Ovary (tissue), 9 donors: Measurements from ENCODE around the gene DMKN. TPM values are rescaled to one million over a fixed set of nuclear protein-coding genes. Genes with fewer than 3 reads are reported as not detected.

Experiments
- DNase-seq, 5 donors: peaks; one replicate each; pipeline ENCODE4 v3.0.0-alpha.2; 2019 to 2020
- H3K27ac ChIP-seq, 2 donors: fragments of 200-600 bp; one replicate each; pipeline versions ENCODE4 v1.5.1 to v1.8.0; 2019 to 2022
- H3K27me3 ChIP-seq: fragments of 200-600 bp; one replicate; pipeline ENCODE4 v1.8.0; 2022
- H3K36me3 ChIP-seq: fragments of 200-600 bp; sonication (generic); one replicate; pipeline ENCODE4 v1.5.1; 2019
- H3K4me1 ChIP-seq: one replicate; pipeline ENCODE4 v1.8.1; 2013; ENCODE audit warnings: mild to moderate bottlenecking, moderate library complexity; ENCODE audit not compliant: insufficient read depth
- H3K4me3 ChIP-seq: fragments of 200-600 bp; sonication (generic); one replicate; pipeline ENCODE4 v1.5.1; 2017
- H3K9me3 ChIP-seq, 2 donors: fragments of 200-600 bp in 1 of 2; sonication (generic) in 1 of 2; one replicate each; pipeline versions ENCODE4 v1.5.1 to v1.8.1; 2013 to 2019; ENCODE audit warnings: mild to moderate bottlenecking in 1 of 2, moderate library complexity in 1 of 2
- EP300 ChIP-seq: sonication (generic); formaldehyde crosslinking; IDR thresholded peaks from one replicate; pipeline ENCODE4 v1.6.1; 2017; ENCODE audit warnings: antibody characterized with exemption
- POLR2A ChIP-seq: fragments of 450-650 bp; IDR thresholded peaks from one replicate; pipeline ENCODE4 v1.6.1; 2017; ENCODE audit warnings: antibody characterized with exemption, mild to moderate bottlenecking, moderate library complexity
- WGBS, 3 donors: extraction: QIAGEN DNeasy Blood & Tissue Kit in 1 of 3; methylation state at CpG; one replicate each; pipeline versions ENCODE4 v1.1.5 to v1.1.7; 2013 to 2017; 5-methylcytosine and 5-hydroxymethylcytosine counted together
- intact Hi-C, 4 donors: fragments of 100-400 bp; cut with DNase I; formaldehyde crosslinking; loops; one replicate each; pipeline versions ENCODE4 v1.11.0 to v1.15.1; 2022 to 2023
- polyA plus RNA-seq, 2 donors: library from polyadenylated mRNA; stranded (reverse); fragments of 200-250 nt in 1 of 2; fragments of 350-450 nt in 1 of 2; fragmentation: Illumina TruSeq in 1 of 2; extraction: RNeasy Lipid Tissue Mini Kit (QIAGEN cat#74804) in 1 of 2; gene quantifications; one replicate each; pipeline ENCODE4 v1.2.3, GENCODE V29; 2013 to 2014
- total RNA-seq, 7 donors: library from RNA; depleted of rRNA in 2 of 7; stranded (reverse); fragments of >200 nt in 2 of 7; fragmentation: NEBNext Ultra II Directional in 3 of 7; extraction: Animal tissue kit (Norgen Biotek cat#: 25700) in 3 of 7; gene quantifications; one replicate each; pipeline versions ENCODE4 v1.1.0 to v1.2.4, GENCODE V29; 2016 to 2023
- TF ChIP-seq, protein P1 (sequence below), 3 donors: fragments of 450-650 bp in 2 of 3; fragments of 200-600 bp in 1 of 3; IDR thresholded peaks; one replicate each; pipeline versions ENCODE4 v1.5.1 to v1.8.0; 2016 to 2022; ENCODE audit warnings: antibody characterized with exemption in 3 of 3, mild to moderate bottlenecking in 1 of 3
- donor health status: DM: no; HTN: no; CAD: no; lungs with moderate emphysema.
- donor health status: DM: no; HTN: no; CAD: no.
- donor health status: Bipolar disorder and iron deficiency.
- donor health status: DM: yes; HTN: yes; CAD: no.
- donor health status: DM: no; HTN: no; CAD: no.
- donor health status: DM: yes; HTN: yes; CAD: no.

The DMKN gene
- total and polyA plus RNA-seq, 9 donors = 58.3 to 177 (median 93.8) TPM

DNA sequence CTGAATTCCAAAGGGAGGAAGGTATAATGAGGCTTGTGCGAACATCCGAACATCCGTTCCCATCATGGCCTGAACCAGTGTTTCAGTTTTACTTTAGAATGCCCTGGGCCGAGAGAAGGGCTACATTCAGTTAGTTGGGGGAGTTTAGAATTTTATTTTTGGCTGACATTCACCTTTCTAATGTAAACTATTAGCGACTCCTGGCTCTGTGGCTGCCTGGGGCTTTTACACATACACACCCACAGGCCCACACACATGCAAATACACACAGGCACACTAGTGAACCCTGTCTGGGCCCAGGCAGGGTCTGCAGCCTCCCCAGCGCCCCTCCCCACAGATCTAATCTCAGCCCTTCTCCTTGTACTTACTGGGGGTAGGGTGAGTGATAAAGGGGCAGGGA, 25.9 kb upstream of the DMKN start:
- no peak overlapping the region for H3K4me3 ChIP-seq
- H3K36me3 ChIP-seq = no peaks in the 10 kb centered on the region
- H3K4me1 ChIP-seq = peaks cover 5% of the 10 kb centered on the region
- no peaks in the 10 kb centered on the region for H3K27me3 ChIP-seq
- no peaks in the 10 kb centered on the region for H3K9me3 ChIP-seq
- 27 to 40% (median 30%) methylated on average over 6 of the region's 6 CpGs for WGBS, 3 donors
- no peak overlapping the region for H3K27ac ChIP-seq
- intact Hi-C loops = no loop called here
- no peak for DNase-seq
- TF ChIP-seq, protein P1, sequence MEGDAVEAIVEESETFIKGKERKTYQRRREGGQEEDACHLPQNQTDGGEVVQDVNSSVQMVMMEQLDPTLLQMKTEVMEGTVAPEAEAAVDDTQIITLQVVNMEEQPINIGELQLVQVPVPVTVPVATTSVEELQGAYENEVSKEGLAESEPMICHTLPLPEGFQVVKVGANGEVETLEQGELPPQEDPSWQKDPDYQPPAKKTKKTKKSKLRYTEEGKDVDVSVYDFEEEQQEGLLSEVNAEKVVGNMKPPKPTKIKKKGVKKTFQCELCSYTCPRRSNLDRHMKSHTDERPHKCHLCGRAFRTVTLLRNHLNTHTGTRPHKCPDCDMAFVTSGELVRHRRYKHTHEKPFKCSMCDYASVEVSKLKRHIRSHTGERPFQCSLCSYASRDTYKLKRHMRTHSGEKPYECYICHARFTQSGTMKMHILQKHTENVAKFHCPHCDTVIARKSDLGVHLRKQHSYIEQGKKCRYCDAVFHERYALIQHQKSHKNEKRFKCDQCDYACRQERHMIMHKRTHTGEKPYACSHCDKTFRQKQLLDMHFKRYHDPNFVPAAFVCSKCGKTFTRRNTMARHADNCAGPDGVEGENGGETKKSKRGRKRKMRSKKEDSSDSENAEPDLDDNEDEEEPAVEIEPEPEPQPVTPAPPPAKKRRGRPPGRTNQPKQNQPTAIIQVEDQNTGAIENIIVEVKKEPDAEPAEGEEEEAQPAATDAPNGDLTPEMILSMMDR (IDR thresholded peaks at IDR 0.05) = no peak
- no peak for TF ChIP-seq POLR2A
- TF ChIP-seq EP300 = no peak

DNA sequence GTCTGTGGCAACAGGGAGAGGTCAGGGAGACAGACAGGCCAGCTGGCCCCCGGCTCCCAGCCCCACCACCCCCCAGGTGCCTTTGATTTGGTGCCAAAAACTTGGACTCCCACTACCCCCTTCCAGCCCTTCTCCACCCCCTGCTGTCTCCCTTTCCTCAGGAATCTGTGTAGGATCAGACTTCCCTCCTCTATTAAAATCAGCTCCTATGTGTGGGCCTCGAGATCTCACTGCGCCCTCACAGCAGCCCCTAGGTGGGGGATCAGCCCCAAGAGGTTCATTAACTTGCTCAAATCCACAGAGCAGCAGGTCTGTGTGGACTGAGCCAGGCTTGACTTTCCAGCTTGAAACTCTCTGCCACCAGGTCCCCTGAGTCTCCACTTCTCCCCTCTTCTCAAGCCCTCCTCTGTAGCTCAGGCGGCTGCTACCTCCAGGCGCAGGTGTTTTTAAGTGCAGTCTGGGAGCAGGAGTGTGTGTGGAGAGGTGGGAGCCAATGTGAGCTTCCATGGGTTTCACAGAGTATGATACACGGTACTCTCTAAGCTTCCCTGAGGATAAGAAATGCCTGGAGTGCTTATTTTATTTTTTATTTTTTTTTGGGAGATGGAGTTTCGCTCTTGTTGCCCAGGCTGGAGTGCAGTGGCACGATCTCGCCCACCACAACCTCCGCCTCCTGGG, 21.5 kb upstream of the DMKN start:
- H3K36me3 ChIP-seq = no peaks in the 10 kb centered on the region
- H3K27ac ChIP-seq = no peak overlapping the region
- no peak for DNase-seq
- H3K4me1 ChIP-seq = peaks cover 4% of the 10 kb centered on the region
- 48 to 58% (median 51%) methylated on average over 10 of the region's 10 CpGs for WGBS, 3 donors
- no peaks in the 10 kb centered on the region for H3K9me3 ChIP-seq
- H3K27me3 ChIP-seq = no peaks in the 10 kb centered on the region
- H3K4me3 ChIP-seq = no peak overlapping the region
- intact Hi-C loops = no loop called here
- no peak for TF ChIP-seq EP300
- TF ChIP-seq POLR2A = no peak
- TF ChIP-seq, protein P1 (IDR thresholded peaks at IDR 0.05) = no peak

DNA sequence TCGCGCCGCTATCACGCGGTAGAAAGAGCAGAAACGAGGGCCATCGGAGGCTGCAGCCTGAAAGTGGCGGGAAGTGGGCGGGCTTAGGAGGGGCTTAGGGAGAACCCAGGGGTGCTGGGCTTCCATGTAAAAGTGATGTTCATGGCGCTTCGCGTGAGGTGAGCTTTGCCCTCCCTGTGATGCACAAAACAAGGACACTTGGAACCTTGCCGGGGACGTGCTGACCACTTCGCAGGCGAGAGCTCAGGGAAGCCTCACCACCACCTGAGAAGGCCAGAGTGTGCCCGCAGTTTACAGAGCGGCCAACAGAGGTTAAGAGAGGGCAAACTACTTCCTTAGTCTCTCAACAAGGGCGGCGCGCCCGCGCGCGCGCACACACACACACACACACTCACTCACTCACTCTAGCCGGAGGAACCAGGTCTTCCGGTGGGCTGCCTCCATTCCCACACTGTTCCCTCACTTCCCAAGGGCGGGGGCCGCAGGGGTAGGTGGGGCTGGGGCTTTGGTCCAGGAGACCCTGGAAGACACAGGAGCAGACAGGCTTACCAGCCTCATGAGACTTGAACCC, 20.5 kb upstream of the DMKN start:
- H3K27me3 ChIP-seq = no peaks in the 10 kb centered on the region
- intact Hi-C loops = no loop called here
- H3K4me1 ChIP-seq = no peaks in the 10 kb centered on the region
- no peaks in the 10 kb centered on the region for H3K9me3 ChIP-seq
- DNase-seq = peak in 1 of 5 donors; percentile 47
- 3 to 9% (median 6%) methylated on average over 21 to 30 of the region's 30 CpGs for WGBS, 3 donors
- H3K27ac ChIP-seq = no peak overlapping the region
- H3K4me3 ChIP-seq = no peak overlapping the region
- no peaks in the 10 kb centered on the region for H3K36me3 ChIP-seq
- TF ChIP-seq EP300 = no peak
- TF ChIP-seq POLR2A = no peak
- TF ChIP-seq, protein P1 (IDR thresholded peaks at IDR 0.05) = no peak

DNA sequence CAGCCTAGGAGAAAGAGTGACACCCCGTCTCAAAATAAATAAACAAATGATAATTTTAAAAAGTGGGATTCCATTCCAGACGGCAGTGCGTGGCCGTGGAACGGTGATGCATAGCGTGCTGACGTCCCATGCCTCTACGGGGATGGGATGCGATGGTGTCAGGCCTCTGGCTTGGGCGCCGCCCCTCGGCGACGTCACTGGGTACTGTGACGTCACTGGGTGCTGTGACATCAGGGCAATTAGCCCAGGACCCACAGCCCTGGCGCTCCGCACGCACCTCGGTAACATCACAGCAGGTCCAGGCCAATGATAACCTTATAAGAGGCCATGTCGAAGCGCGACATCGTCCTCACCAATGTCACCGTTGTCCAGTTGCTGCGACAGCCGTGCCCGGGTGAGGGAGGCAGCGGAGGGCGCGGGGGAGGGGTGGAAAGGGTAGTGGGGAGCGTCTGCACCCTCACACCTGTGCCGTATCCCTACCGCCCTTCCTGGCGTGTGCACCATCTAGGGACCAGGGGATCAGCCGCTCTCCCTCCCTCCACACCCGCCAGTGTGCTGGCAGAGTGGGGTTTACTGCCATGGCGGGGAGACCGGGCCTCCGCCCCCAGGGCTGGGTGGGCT, 19.9 kb upstream of the DMKN start, which contains the start of gene GAPDHS:
Gene GAPDHS, plus strand, starts transcription at position 256 of the 621 bp plus-strand sequence. Its CDS starts 72 bp downstream, at position 328.
- intact Hi-C loops = no loop called here
- Histone ChIP-seq H3K27ac (no peak within 1 kb of the TSS), H3K36me3 (no peaks in the 10 kb centered on the region), H3K4me1 (no peaks in the 10 kb centered on the region), H3K4me3 (no peak within 1 kb of the TSS), H3K27me3 (no peaks in the 10 kb centered on the region), H3K9me3 (no peaks in the 10 kb centered on the region)
- DNase-seq = no peak
- TF ChIP-seq POLR2A = no peak
- TF ChIP-seq EP300 = no peak
- TF ChIP-seq, protein P1 (IDR thresholded peaks at IDR 0.05) = no peak
- WGBS, 3 donors = 21 to 37% (median 24%) methylated on average over 37 to 39 of the region's 39 CpGs
